GM13976 (cell line): ENCODE results near the gene SDK1.

Experiments
- DNase-seq: peaks from one replicate; pipeline ENCODE4 v3.0.0; 2012; ENCODE audit warnings: low spot score
- CTCF ChIP-seq: IDR thresholded peaks from 2 replicates; pipeline ENCODE4 v1.5.1; 2012; ENCODE audit warnings: borderline replicate concordance, mild to moderate bottlenecking; ENCODE audit not compliant: insufficient read depth; ENCODE audit errors: extremely low read depth, missing control alignments, control extremely low read depth
- in situ Hi-C: fragments of 300-500 bp; cut with MboI; formaldehyde crosslinking; loops from one replicate; pipeline ENCODE4 v1.12.0; 2022; ENCODE audit warnings: low sequenced_read_pairs, mixed read lengths, inconsistent platforms; ENCODE audit not compliant: unreplicated experiment

Gene SDK1

DNA sequence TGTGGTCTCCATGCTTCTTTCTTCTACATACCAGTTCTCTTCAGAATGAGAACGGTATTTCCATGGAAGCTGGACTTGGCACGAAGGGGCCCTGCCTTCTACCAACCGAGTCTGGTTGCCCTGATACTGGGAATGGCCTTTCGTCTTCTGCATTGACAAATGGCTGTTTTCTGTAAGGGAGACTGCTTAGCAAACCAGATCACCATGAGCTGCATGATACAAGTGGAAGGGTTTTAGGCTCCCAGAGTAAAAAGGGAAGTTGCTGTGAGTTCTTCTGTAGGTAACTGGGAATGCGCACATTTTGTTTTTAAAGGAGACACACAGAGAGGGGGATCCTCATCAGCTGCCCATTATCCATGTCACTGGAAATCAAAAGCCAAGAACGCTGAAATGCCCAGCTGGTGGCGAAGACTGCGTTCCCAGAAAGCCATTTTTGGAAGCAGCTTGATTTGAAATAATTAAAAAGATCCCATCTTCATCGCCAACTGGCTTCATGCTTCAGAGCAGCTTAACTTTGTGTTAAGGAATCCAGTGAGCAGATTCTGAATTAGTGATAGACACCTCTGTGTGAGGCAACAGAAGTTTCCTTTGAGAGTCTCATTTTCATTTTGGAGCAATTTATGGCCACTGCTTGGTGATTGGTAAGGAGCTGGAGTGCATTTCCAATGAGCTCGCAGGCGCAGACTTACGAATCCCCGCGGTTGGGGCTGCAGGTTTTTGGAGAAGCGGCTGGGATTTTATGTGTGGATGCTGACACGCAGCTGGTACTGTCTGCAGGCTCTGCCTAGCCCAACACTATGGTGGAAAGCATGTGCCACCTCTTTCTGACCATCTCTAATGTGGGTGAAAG, 708.4 kb downstream of the SDK1 start:
- no peak for DNase-seq
- TF ChIP-seq CTCF: no peak
- in situ Hi-C loops: no loop called here

DNA sequence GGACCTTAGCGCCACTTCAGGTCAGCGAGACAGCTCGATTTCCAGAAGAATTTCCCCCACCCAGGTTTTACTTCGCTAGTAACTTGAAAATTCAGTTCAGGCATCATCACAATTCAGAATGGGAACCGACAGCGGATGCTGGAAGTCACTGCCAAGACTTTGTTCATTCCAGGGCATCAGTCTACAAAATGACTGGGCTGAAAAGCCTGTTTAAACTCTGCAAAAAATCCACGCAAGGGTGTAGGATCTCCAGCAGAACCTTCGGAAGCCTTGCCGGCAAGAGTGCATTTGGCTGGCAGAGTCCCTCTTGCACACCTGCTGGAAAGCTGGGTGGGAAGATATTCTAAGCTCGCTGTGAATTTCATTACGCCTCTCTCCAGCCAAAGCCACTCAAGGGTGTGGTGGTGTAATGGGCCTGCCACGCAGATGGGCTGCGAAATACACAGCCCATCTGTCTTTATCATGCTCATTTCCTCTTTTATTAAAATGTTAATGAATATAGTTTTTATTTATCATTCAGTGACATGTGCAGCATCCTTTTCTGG, 709.1 kb downstream of the SDK1 start:
- no peak for TF ChIP-seq CTCF
- DNase-seq: no peak
- in situ Hi-C loops: no loop called here

DNA sequence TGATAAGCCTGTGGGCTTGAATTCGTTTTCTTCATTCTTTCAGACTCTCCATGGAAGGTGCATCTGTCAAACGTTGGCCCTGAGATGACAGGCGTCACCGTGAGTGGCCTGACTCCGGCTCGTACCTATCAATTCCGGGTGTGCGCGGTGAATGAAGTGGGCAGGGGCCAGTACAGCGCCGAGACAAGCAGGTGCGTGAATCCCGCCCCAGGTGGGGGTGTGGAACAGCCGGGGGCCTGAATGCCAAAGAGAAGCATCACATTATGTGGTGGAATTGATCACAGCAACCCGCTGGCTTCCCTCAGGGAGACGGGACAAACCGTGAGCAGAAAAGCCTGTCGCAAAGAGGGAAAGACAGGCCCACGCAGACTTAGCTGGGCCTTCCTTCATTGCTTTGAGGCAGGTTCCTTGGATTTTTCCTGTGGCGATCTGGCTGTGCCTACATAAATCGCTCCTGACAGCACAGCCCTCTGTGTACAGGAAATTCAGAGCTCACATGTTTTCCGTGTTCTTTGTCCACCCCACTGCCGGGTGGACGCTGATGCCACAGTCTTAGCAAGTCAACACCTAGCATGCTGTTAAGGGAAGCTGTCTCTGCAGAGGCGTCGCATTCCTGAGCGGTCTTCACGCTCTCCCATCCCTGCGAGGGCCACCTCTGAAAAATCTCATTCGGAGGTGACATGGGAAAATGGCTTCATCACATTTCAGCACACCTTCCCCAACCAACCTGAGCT, 710.0 kb downstream of the SDK1 start:
- no peak for DNase-seq
- TF ChIP-seq CTCF: no peak
- in situ Hi-C loops: no loop called here

- TF ChIP-seq CTCF: no peak
- DNase-seq: no peak
- in situ Hi-C loops: no loop called here
Measured at GRCh38 chr7:4013793-4014192, 712.7 kb downstream of the SDK1 start.

DNA sequence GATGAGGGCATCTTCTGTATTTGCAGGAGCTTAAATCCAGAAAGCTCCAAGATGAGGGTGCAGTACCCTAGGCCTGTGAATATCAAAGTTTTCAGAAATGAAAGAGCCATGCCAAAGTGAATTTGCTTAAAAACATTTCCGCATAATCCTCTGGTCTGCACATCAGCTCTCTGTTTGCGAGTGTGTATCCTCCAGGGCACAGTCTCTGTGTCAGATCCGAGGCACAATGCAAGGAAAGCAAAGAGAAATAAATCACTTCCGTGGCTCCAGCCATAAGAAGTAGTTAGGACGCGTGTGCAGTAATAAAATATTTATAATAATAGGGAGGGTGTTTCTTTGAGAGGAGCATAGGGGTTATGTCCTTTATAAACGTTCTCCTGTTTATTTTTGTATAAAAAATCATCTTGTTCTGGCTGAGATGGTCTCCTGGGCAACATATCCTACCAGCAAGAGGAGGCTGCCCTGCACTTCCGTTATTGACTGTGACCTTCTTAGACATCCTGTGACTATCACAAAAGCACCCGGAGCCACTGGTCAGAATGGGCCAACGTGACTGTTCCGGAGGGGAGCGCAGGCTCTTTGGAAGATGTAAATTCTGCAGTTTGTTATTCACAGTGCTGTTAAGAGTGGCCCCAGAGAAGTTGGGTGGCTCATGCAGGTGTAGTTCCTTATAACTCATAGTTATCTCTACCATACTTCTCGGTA, 713.4 kb downstream of the SDK1 start:
- DNase-seq: no peak
- in situ Hi-C loops: no loop called here
- no peak for TF ChIP-seq CTCF

GRCh38 chr7:4015371-4015770, 714.3 kb downstream of the SDK1 start:
- DNase-seq: no peak
- no peak for TF ChIP-seq CTCF
- in situ Hi-C loops: no loop called here
